Measurements from ENCODE around the gene GALNT15. TPM values are rescaled to one million over a fixed set of nuclear protein-coding genes. Genes with fewer than 3 reads are reported as not detected.
A peak's percentile ranks its signal among the peaks of the same experiment; 100 is the strongest.

Gene GALNT15
- total RNA-seq, 2 experiments from 2014 or later = not detected

DNA sequence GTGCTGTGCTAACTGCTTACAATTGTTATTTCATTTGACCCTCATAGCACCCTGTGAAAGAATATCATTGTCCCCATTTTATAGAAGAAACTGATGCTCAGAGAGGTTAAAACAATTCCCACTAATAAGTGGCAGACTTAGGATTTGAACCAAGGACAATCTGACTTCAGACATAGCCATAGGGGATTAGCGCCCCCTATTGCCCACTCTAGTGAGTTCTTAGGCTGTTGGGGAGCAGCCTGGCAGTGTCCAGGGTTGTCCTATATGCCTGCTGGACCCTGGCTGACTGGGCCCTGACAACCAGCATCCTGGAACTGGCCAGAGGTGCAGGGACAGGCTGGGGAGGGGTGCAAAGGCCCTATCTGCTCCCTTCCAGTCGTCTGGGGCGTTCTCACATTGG lies 74.9 kb downstream of the GALNT15 start:
- H3K36me3 ChIP-seq (ENCODE audit: insufficient read depth, low read length) = no peaks in the 10 kb centered on the region
- no peaks in the 10 kb centered on the region for H3K27me3 ChIP-seq (ENCODE audit: control insufficient read depth in 1 of 2, insufficient read depth in 2 of 2, low read length in 2 of 2)
- DNase-seq = peak in 3 of 14 experiments; percentile 24 to 38 (median 33)
- H3K27ac Mint-ChIP-seq = no peak overlapping the region
- no peaks in the 10 kb centered on the region for H3K36me3 Mint-ChIP-seq (ENCODE audit: low read depth)
- H3K4me1 ChIP-seq (ENCODE audit: insufficient read depth, low read length) = peaks cover 9% of the 10 kb centered on the region
- TF ChIP-seq, protein P1, sequence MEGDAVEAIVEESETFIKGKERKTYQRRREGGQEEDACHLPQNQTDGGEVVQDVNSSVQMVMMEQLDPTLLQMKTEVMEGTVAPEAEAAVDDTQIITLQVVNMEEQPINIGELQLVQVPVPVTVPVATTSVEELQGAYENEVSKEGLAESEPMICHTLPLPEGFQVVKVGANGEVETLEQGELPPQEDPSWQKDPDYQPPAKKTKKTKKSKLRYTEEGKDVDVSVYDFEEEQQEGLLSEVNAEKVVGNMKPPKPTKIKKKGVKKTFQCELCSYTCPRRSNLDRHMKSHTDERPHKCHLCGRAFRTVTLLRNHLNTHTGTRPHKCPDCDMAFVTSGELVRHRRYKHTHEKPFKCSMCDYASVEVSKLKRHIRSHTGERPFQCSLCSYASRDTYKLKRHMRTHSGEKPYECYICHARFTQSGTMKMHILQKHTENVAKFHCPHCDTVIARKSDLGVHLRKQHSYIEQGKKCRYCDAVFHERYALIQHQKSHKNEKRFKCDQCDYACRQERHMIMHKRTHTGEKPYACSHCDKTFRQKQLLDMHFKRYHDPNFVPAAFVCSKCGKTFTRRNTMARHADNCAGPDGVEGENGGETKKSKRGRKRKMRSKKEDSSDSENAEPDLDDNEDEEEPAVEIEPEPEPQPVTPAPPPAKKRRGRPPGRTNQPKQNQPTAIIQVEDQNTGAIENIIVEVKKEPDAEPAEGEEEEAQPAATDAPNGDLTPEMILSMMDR (IDR thresholded peaks at IDR 0.05) = peak; percentile 16
- CTCF ChIA-PET = interaction anchor here (1.5 kb wide), 1 partner anchor 1047 kb away, joined by 4 read pairs; no protein-coding TSS in a partner anchor
- no peaks in the 10 kb centered on the region for H3K27me3 Mint-ChIP-seq
- peaks cover 9% of the 10 kb centered on the region for H3K4me1 Mint-ChIP-seq (ENCODE audit: low read depth)
- no peak overlapping the region for H3K27ac ChIP-seq (ENCODE audit: low read depth in 1 of 2, low read length in 2 of 2)
- ATAC-seq (ENCODE audit: poor library complexity) = no peak
- no peak overlapping the region for H3K4me3 ChIP-seq (ENCODE audit: low read length)
- intact Hi-C loops (cut with DNase I, micrococcal nuclease) = loop anchor here in 1 of 2 experiments (5.0 kb wide), 2 partner anchors 1047 to 1142 kb away; no protein-coding TSS in a partner anchor
- H3K9me3 ChIP-seq (ENCODE audit: control insufficient read depth in 1 of 2, insufficient read depth in 1 of 2, low read length in 2 of 2) = no peaks in the 10 kb centered on the region
- H3K4me3 Mint-ChIP-seq = no peak overlapping the region
- POLR2A ChIA-PET = no interaction called here
- no peaks in the 10 kb centered on the region for H3K9me3 Mint-ChIP-seq

DNA sequence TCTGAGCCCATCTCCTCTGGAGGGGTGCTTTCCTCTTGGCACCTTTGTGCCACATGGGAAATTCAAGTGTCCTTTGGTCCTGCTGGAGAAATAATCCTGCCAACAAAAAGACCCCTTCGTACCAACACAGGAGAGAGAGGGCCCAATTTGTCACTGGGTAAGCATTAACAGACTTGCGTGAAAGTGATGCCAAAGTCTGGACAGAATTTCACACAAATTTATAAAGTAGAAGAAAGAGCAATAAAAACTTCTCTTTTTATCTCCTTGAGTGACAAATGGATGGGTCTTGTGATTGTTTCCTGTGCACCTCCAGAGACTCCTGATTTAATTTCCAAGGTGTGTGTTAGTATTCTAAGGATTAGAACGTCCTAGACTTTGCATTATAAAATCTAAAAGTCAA lies 75.4 kb downstream of the GALNT15 start:
- ATAC-seq (ENCODE audit: poor library complexity) = no peak
- no peaks in the 10 kb centered on the region for H3K9me3 Mint-ChIP-seq
- H3K4me3 Mint-ChIP-seq = no peak overlapping the region
- peaks cover 9% of the 10 kb centered on the region for H3K4me1 Mint-ChIP-seq (ENCODE audit: low read depth)
- ChIA-PET POLR2A (no interaction called here), CTCF (no interaction called here)
- no peak for DNase-seq
- no peaks in the 10 kb centered on the region for H3K36me3 Mint-ChIP-seq (ENCODE audit: low read depth)
- no peak overlapping the region for H3K4me3 ChIP-seq (ENCODE audit: low read length)
- H3K9me3 ChIP-seq (ENCODE audit: control insufficient read depth in 1 of 2, insufficient read depth in 1 of 2, low read length in 2 of 2) = no peaks in the 10 kb centered on the region
- H3K27ac Mint-ChIP-seq = no peak overlapping the region
- H3K27ac ChIP-seq (ENCODE audit: low read depth in 1 of 2, low read length in 2 of 2) = no peak overlapping the region
- H3K27me3 ChIP-seq (ENCODE audit: control insufficient read depth in 1 of 2, insufficient read depth in 2 of 2, low read length in 2 of 2) = no peaks in the 10 kb centered on the region
- H3K36me3 ChIP-seq (ENCODE audit: insufficient read depth, low read length) = no peaks in the 10 kb centered on the region
- peaks cover 14% of the 10 kb centered on the region for H3K4me1 ChIP-seq (ENCODE audit: insufficient read depth, low read length)
- no peaks in the 10 kb centered on the region for H3K27me3 Mint-ChIP-seq
- TF ChIP-seq, protein P1 (IDR thresholded peaks at IDR 0.05) = no peak
- intact Hi-C loops (cut with DNase I, micrococcal nuclease) = loop anchor here in 1 of 2 experiments (5.0 kb wide), 2 partner anchors 1048 to 1143 kb away; no protein-coding TSS in a partner anchor

DNA sequence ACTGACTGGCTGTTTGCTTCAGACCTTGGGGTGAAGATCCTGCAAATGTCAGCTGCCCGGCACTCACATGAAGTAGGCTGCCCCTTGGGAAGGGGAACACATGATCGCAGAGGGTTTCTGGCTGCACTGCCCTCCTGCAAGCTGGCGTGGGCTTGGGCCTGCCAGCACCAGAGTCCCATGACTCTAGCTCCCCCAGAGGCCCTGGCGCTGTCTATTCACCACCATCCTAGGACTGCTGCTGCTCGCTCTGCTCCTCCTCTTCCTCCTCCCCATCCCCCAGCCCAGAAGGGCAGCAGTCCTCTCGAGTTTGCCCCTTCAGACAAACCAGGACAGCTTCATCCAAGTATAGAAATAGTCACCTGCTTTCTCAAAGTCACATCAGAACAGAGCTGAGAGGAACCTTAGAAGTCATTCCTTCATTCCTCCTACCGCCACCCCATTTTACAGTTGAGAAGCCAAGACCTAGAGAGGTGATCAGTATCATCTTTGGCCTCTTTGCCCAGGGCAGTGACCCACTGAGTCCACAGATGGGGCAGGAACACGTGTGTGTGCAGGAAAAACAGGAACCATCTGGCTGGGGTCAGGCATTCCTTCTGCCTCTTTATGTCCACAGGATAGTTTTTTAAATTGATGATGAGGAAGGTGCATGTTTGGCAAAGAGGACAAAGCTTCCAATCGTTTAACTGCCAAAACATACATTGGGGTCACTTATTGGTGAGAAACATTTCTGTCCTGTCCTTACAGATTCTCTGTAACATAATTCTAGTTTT lies 77.0 kb downstream of the GALNT15 start:
- Histone ChIP-seq H3K27ac (ENCODE audit: low read depth in 1 of 2, low read length in 2 of 2) (no peak overlapping the region), H3K27me3 (ENCODE audit: control insufficient read depth in 1 of 2, insufficient read depth in 2 of 2, low read length in 2 of 2) (no peaks in the 10 kb centered on the region), H3K4me3 (ENCODE audit: low read length) (no peak overlapping the region), H3K36me3 (ENCODE audit: insufficient read depth, low read length) (no peaks in the 10 kb centered on the region), H3K4me1 (ENCODE audit: insufficient read depth, low read length) (peaks cover 14% of the 10 kb centered on the region), H3K9me3 (ENCODE audit: control insufficient read depth in 1 of 2, insufficient read depth in 1 of 2, low read length in 2 of 2) (no peaks in the 10 kb centered on the region)
- DNase-seq (no peak), ATAC-seq (ENCODE audit: poor library complexity) (no peak)
- TF ChIP-seq, protein P1 (IDR thresholded peaks at IDR 0.05) = no peak
- no peak overlapping the region for H3K27ac Mint-ChIP-seq
- CTCF ChIA-PET = no interaction called here
- POLR2A ChIA-PET = interaction anchor here (0.7 kb wide), 1 partner anchor 1157 kb away, joined by 3 read pairs; no protein-coding TSS in a partner anchor
- no peak overlapping the region for H3K4me3 Mint-ChIP-seq
- intact Hi-C loops (cut with DNase I, micrococcal nuclease) = no loop called here
- no peaks in the 10 kb centered on the region for H3K36me3 Mint-ChIP-seq (ENCODE audit: low read depth)
- no peaks in the 10 kb centered on the region for H3K27me3 Mint-ChIP-seq
- H3K9me3 Mint-ChIP-seq = no peaks in the 10 kb centered on the region
- peaks cover 9% of the 10 kb centered on the region for H3K4me1 Mint-ChIP-seq (ENCODE audit: low read depth)
